Measurements from ENCODE around the gene VSIG10L. TPM values are rescaled to one million over a fixed set of nuclear protein-coding genes. Genes with fewer than 3 reads are reported as not detected.

Gene VSIG10L
- total RNA-seq, 2 experiments from 2014 or later = 0.11 to 0.14 TPM

GRCh38 chr19:51333836-51334460 is 8.0 kb downstream of the VSIG10L start:
- peaks cover 6% of the 10 kb centered on the region for H3K4me1 Mint-ChIP-seq (ENCODE audit: low read depth)
- no peaks in the 10 kb centered on the region for H3K36me3 ChIP-seq (ENCODE audit: insufficient read depth, low read length)
- H3K9me3 ChIP-seq (ENCODE audit: control insufficient read depth in 1 of 2, insufficient read depth in 1 of 2, low read length in 2 of 2) = peaks cover 0 to 3% of the 10 kb centered on the region in 2 experiments
- no peak overlapping the region for H3K27ac Mint-ChIP-seq
- ATAC-seq (ENCODE audit: poor library complexity) (no peak), DNase-seq (no peak)
- no peaks in the 10 kb centered on the region for H3K9me3 Mint-ChIP-seq
- no peak overlapping the region for H3K4me3 Mint-ChIP-seq
- POLR2A ChIA-PET = interaction anchor here (0.7 kb wide), 1 partner anchor 990 kb away, joined by 3 read pairs; no protein-coding TSS in a partner anchor
- no peak overlapping the region for H3K4me3 ChIP-seq (ENCODE audit: low read length)
- no peaks in the 10 kb centered on the region for H3K36me3 Mint-ChIP-seq (ENCODE audit: low read depth)
- H3K27me3 Mint-ChIP-seq = peaks cover 26% of the 10 kb centered on the region
- CTCF ChIA-PET = no interaction called here
- H3K27ac ChIP-seq (ENCODE audit: low read depth in 1 of 2, low read length in 2 of 2) = no peak overlapping the region
- no peak for TF ChIP-seq CTCF (IDR thresholded peaks at IDR 0.05)
- intact Hi-C loops (cut with DNase I, micrococcal nuclease) = no loop called here
- peaks cover 8% of the 10 kb centered on the region for H3K4me1 ChIP-seq (ENCODE audit: insufficient read depth, low read length)
- H3K27me3 ChIP-seq (ENCODE audit: control insufficient read depth in 1 of 2, insufficient read depth in 2 of 2, low read length in 2 of 2) = peaks cover 11 to 15% of the 10 kb centered on the region in 2 experiments

GRCh38 chr19:51331716-51332115 is 10.2 kb downstream of the VSIG10L start:
- H3K9me3 Mint-ChIP-seq = no peaks in the 10 kb centered on the region
- no peaks in the 10 kb centered on the region for H3K36me3 ChIP-seq (ENCODE audit: insufficient read depth, low read length)
- CTCF ChIA-PET = no interaction called here
- no peaks in the 10 kb centered on the region for H3K4me1 Mint-ChIP-seq (ENCODE audit: low read depth)
- DNase-seq (no peak), ATAC-seq (ENCODE audit: poor library complexity) (no peak)
- no peak overlapping the region for H3K27ac ChIP-seq (ENCODE audit: low read depth in 1 of 2, low read length in 2 of 2)
- H3K36me3 Mint-ChIP-seq (ENCODE audit: low read depth) = no peaks in the 10 kb centered on the region
- no peak for TF ChIP-seq CTCF (IDR thresholded peaks at IDR 0.05)
- no peak overlapping the region for H3K4me3 Mint-ChIP-seq
- H3K27me3 Mint-ChIP-seq = peaks cover 47% of the 10 kb centered on the region
- H3K4me3 ChIP-seq (ENCODE audit: low read length) = no peak overlapping the region
- H3K9me3 ChIP-seq (ENCODE audit: control insufficient read depth in 1 of 2, insufficient read depth in 1 of 2, low read length in 2 of 2) = peaks cover 0 to 21% of the 10 kb centered on the region in 2 experiments
- H3K27me3 ChIP-seq (ENCODE audit: control insufficient read depth in 1 of 2, insufficient read depth in 2 of 2, low read length in 2 of 2) = peaks cover 33 to 35% of the 10 kb centered on the region in 2 experiments
- POLR2A ChIA-PET = no interaction called here
- H3K27ac Mint-ChIP-seq = no peak overlapping the region
- intact Hi-C loops (cut with DNase I, micrococcal nuclease) = no loop called here
- peaks cover 13% of the 10 kb centered on the region for H3K4me1 ChIP-seq (ENCODE audit: insufficient read depth, low read length)

GRCh38 chr19:51331193-51331592 is 10.7 kb downstream of the VSIG10L start:
- Mint-ChIP-seq H3K36me3 (ENCODE audit: low read depth) (no peaks in the 10 kb centered on the region), H3K27me3 (peaks cover 52% of the 10 kb centered on the region), H3K4me3 (no peak overlapping the region), H3K27ac (no peak overlapping the region), H3K4me1 (ENCODE audit: low read depth) (no peaks in the 10 kb centered on the region), H3K9me3 (no peaks in the 10 kb centered on the region)
- Histone ChIP-seq H3K9me3 (ENCODE audit: control insufficient read depth in 1 of 2, insufficient read depth in 1 of 2, low read length in 2 of 2) (peaks cover 0 to 22% of the 10 kb centered on the region in 2 experiments), H3K27ac (ENCODE audit: low read depth in 1 of 2, low read length in 2 of 2) (no peak overlapping the region), H3K36me3 (ENCODE audit: insufficient read depth, low read length) (no peaks in the 10 kb centered on the region), H3K4me3 (ENCODE audit: low read length) (no peak overlapping the region), H3K27me3 (ENCODE audit: control insufficient read depth in 1 of 2, insufficient read depth in 2 of 2, low read length in 2 of 2) (peaks cover 36 to 37% of the 10 kb centered on the region in 2 experiments), H3K4me1 (ENCODE audit: insufficient read depth, low read length) (peaks cover 13% of the 10 kb centered on the region)
- ChIA-PET POLR2A (no interaction called here), CTCF (no interaction called here)
- intact Hi-C loops (cut with DNase I, micrococcal nuclease) = no loop called here
- TF ChIP-seq CTCF (IDR thresholded peaks at IDR 0.05) = no peak
- DNase-seq (no peak), ATAC-seq (ENCODE audit: poor library complexity) (no peak)

All from CD4-positive, alpha-beta T cell (primary cell).